SH-SY5Y (cell line): ENCODE data around the gene MAGI2.

Experiments
- GATA2 ChIP-seq: IDR thresholded peaks from 2 replicates; pipeline ENCODE4 v1.6.1; 2011; ENCODE audit warnings: mild to moderate bottlenecking, low read depth, low read length
- GATA3 ChIP-seq: IDR thresholded peaks from 2 replicates; pipeline ENCODE4 v1.6.1; 2011; ENCODE audit warnings: low read depth, mild to moderate bottlenecking, low read length, moderate library complexity

DNA sequence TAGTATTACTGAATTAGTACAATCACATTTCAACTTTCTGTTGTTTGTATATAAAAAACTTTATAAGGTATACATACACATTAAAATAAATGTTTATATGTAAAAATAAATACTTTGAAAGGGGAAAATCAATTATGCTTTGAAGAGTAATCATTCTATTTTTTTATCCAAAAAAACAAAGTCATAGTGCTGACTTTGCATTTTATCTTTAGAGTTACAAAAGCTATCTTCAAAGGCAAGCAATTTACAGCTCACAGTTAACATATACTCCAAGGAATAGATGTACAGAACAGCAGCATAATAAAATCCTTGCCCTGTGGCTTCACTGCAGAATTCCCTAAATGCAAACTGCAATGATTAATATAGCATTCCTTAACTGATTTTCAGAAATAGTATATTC lies 53.2 kb downstream of the MAGI2 start:
- TF ChIP-seq GATA2 (no peak), GATA3 (no peak)
